HEK293T (cell line): ENCODE data around the gene CELA3B.

Source experiments
- ARNT ChIP-seq: fragments of 450-650 bp; IDR thresholded peaks from 2 replicates; pipeline ENCODE4 v1.6.1; 2017; ENCODE audit warnings: mild to moderate bottlenecking
- BHLHE40 ChIP-seq: fragments of 450-650 bp; IDR thresholded peaks from 2 replicates; pipeline ENCODE4 v1.6.1; 2016; ENCODE audit warnings: mild to moderate bottlenecking, moderate library complexity, borderline replicate concordance
- CTBP1 ChIP-seq: fragments of 450-650 bp; IDR thresholded peaks from 2 replicates; pipeline ENCODE4 v1.6.1; 2016; ENCODE audit warnings: borderline replicate concordance
- ELF4 ChIP-seq: fragments of 450-650 bp; IDR thresholded peaks from 2 replicates; pipeline ENCODE4 v1.6.1; 2017; ENCODE audit warnings: antibody characterized with exemption
- FOXA1 ChIP-seq: fragments of 450-650 bp; IDR thresholded peaks from 2 replicates; pipeline ENCODE4 v1.6.1; 2016; ENCODE audit warnings: mild to moderate bottlenecking
- FOXK2 ChIP-seq: fragments of 450-650 bp; IDR thresholded peaks from 2 replicates; pipeline ENCODE4 v1.6.1; 2016; ENCODE audit warnings: mild to moderate bottlenecking
- FOXM1 ChIP-seq: fragments of 450-650 bp; IDR thresholded peaks from 2 replicates; pipeline ENCODE4 v1.6.1; 2017; ENCODE audit warnings: mild to moderate bottlenecking, borderline replicate concordance
- HDGF ChIP-seq: fragments of 450-650 bp; IDR thresholded peaks from 2 replicates; pipeline ENCODE4 v1.6.1; 2017; ENCODE audit warnings: antibody characterized with exemption, borderline replicate concordance
- LEF1 ChIP-seq: fragments of 450-650 bp; IDR thresholded peaks from 2 replicates; pipeline ENCODE4 v1.6.1; 2017; ENCODE audit warnings: mild to moderate bottlenecking, borderline replicate concordance
- NFRKB ChIP-seq: fragments of 450-650 bp; IDR thresholded peaks from 2 replicates; pipeline ENCODE4 v1.6.1; 2016; ENCODE audit warnings: mild to moderate bottlenecking, moderate library complexity
- PKNOX1 ChIP-seq: fragments of 450-650 bp; IDR thresholded peaks from 2 replicates; pipeline ENCODE4 v1.6.1; 2016
- SP1 ChIP-seq: fragments of 450-650 bp; IDR thresholded peaks from 2 replicates; pipeline ENCODE4 v1.6.1; 2017
- SUZ12 ChIP-seq: fragments of 450-650 bp; IDR thresholded peaks from 2 replicates; pipeline ENCODE4 v1.6.1; 2016; ENCODE audit warnings: mild to moderate bottlenecking
- TARDBP ChIP-seq: fragments of 450-650 bp; IDR thresholded peaks from 2 replicates; pipeline ENCODE4 v1.6.1; 2016

- TF ChIP-seq TARDBP (no peak), NFRKB (no peak), BHLHE40 (no peak), LEF1 (no peak), HDGF (no peak), FOXK2 (no peak), FOXA1 (no peak), PKNOX1 (no peak), FOXM1 (no peak), ELF4 (no peak), ARNT (no peak), SUZ12 (no peak), SP1 (no peak), CTBP1 (no peak)
Observed at GRCh38 chr1:22026924-22027289, 50.1 kb downstream of the CELA3B start.
